ENCODE measurements around the gene TAGLN3.
"Not testable (repeated sequence)": the region's sequence is repeated elsewhere in the genome, so short reads cannot be mapped to it uniquely, and the experiment has no call there.

The TAGLN3 gene

GRCh38 chr3:112010636-112011035, 11.9 kb downstream of the TAGLN3 start:
- DNase-seq (ENCODE audit: low spot score): no peak

DNA sequence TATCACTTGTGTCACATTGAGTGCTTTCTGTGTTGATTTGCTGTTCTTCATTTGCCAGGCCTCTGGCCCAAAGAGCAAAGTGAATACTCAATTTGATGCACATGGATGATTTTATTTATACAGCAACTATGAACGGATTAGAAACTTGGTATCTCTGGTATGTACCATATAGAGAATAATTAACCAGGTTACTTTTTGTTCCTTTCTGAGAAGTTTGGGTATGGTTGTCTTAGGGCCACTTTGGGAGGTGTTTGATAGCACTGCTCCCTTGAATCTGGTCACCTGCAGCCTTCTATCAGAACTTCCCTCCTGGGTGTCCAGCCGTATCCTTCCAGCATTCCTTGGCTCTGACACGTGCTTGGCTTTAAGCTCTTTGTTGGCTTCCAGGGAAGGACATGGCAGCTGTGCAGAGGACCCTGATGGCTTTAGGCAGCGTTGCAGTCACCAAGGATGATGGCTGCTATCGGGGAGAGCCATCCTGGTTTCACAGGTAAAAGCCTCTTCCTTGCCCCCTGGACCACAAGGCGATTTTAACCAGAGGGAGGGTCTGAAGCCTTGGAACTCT, 12.7 kb downstream of the TAGLN3 start:
- no peak for DNase-seq (ENCODE audit: low spot score)

DNA sequence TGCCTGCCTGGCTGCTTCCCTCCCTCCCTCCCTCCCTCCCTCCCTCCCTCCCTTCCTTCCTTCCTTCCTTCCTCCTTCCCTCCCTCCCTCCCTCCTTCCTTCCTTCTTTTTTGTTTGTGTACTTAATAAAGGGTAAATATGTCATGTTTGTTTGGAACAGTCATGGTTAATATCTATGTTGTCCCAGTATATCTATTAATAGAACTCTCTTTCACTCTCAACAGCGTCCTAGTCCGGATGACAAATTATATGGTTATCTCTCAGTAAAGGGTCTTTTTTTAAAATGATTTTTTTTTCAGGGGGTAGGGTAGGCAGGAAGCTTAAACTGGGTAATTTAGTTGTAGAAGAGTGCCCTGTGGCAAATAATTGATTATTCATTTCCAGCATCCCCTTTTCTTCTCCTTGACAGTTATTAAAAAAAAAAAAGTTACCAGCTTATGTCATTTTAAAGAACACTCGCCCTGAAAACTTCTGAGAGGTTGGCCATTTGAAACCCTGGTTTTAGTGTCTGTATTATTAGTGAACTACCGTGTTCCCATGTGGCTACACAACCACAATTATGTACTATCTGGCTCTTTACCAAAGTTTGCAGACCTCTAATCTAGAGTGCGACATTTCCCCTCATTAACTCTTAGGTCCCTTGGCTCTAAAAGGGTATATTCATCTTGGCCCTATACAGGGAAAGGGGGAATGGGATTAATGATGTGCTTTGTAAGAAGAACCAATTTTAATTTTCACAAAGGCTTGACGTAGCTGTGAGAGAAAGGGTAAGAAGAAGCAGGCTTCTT, 13.7 kb downstream of the TAGLN3 start:
- DNase-seq (ENCODE audit: low spot score): no peak

DNA sequence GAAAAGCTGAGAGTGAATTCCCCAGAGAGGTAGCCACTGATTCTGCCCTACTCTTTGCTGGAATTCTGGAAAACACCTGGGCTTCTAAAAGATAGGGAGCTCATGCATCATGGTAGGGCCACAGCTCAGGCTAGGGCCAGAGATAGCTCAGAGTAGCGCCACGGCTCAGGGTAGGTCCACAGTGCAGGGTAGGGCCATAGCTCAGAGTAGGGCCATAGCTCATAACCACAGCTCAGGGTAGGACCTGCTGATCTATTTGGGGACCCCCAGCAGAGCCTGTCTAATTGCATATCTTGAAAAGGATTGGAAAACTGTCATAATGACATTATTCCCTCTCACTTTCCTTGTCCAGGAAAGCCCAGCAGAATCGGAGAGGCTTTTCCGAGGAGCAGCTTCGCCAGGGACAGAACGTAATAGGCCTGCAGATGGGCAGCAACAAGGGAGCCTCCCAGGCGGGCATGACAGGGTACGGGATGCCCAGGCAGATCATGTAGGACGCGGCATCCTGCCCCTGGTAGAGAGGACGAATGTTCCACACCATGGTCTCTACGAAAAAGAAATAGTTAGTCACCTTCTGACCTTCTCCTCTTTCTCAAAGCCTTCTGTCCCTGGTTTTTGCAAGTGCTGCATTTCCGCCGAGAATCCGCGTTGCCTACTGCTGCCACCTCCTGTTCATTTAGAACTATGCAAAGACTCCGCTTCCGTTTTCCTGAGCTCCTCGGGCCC, 14.5 kb downstream of the TAGLN3 start:
- peak; percentile 30 for DNase-seq (ENCODE audit: low spot score)

GRCh38 chr3:112013784-112014143, 15.0 kb downstream of the TAGLN3 start:
- DNase-seq (ENCODE audit: low spot score): no peak

DNA sequence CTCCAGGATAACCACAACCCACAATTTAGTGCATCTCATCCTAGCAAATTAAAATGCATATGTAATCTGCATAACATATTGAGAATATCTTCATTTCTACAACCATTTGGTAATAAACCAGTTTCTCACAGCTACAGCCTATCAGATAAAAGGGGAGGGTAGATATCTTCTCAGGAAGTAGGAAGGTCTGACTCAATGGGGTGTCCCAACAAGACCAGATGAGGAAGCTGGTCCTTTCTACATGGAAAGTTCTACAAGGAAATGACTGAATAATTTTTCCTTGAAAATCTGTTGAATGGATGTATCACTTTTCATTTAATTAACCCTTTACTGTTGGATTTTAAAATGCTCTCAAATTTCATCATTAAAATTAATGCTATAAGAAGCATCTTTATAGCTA, 18.4 kb downstream of the TAGLN3 start:
- no peak for DNase-seq (ENCODE audit: low spot score)

GRCh38 chr3:112018712-112019111, 20.0 kb downstream of the TAGLN3 start:
- DNase-seq (ENCODE audit: low spot score): no peak

GRCh38 chr3:112019716-112020115, 21.0 kb downstream of the TAGLN3 start:
- DNase-seq (ENCODE audit: low spot score): no peak

DNA sequence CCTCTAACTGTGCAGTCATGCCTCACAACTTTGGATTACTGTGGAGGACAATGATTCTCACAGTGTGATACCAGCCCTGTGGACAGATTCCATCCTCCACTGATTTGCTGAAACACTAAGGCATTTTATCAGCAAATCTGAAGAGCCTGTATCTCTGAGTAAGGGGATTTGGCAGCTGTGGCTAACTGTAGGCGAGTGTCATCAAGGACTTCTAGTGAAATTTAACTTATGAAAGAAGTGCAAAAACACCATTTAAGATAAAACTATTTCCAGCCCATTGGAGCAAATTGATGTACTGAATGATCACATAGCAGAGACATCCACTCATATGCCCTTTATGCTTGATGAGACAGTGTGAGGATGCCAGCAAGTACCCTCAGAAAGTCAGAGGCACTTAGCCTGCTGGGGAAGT, 22.0 kb downstream of the TAGLN3 start:
- DNase-seq (ENCODE audit: low spot score): no peak

DNA sequence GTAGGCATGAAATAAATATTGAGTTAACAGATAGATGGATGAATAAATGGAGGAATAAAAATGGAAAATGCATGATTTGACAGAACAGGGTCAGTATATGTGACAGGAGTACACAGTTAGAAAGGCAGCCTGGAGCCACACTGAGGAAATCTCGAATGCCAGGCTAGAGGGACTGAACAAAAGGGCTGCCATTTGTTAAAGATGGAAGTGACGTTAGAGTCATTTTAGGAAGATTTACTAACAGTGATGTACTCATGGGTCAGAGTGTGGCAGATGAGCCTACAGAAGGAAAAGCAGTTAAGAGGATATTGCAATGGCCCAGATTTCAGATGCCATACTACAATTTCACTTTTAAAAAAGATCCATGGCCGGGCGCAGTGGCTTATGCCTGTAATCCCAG, 28.4 kb downstream of the TAGLN3 start:
- DNase-seq (ENCODE audit: low spot score): no peak

GRCh38 chr3:112027826-112028225, 29.1 kb downstream of the TAGLN3 start:
- no peak for DNase-seq (ENCODE audit: low spot score)

DNA sequence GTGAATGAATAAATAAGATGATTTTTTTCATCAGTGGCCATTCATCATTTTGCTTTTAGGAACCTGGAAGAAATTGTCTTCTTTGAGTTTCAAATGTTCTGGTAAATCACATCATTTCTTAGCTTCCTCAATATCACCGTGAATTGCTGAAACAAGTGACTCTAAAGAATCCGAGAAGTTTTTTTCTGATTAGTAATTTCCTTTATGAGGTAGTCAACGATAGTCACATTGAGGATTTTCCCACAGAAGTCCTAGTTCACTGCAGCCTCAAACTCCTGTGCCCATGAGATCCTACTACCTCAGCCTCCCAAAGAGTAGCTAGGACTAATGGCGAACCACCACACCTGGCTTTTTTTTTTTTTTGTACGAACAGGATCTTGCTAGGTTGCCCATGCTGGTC, 32.2 kb downstream of the TAGLN3 start:
- DNase-seq (ENCODE audit: low spot score): no peak

GRCh38 chr3:112032098-112032731, 33.5 kb downstream of the TAGLN3 start:
- no peak for DNase-seq (ENCODE audit: low spot score)

- no peak for DNase-seq (ENCODE audit: low spot score)
Observed at GRCh38 chr3:112034436-112034835, 35.7 kb downstream of the TAGLN3 start, which contains the start of gene TMPRSS7. TMPRSS7 (plus strand) TSS chr3:112034736; CDS start chr3:112034846, 110 bp downstream.

- DNase-seq (ENCODE audit: low spot score): no peak
Observed at GRCh38 chr3:112035241-112035640, 36.5 kb downstream of the TAGLN3 start.

GRCh38 chr3:112037194-112037593, 38.5 kb downstream of the TAGLN3 start:
- not testable (repeated sequence) for DNase-seq (ENCODE audit: low spot score)

- no peak for DNase-seq (ENCODE audit: low spot score)
Observed at GRCh38 chr3:112038863-112039262, 40.1 kb downstream of the TAGLN3 start.

DNA sequence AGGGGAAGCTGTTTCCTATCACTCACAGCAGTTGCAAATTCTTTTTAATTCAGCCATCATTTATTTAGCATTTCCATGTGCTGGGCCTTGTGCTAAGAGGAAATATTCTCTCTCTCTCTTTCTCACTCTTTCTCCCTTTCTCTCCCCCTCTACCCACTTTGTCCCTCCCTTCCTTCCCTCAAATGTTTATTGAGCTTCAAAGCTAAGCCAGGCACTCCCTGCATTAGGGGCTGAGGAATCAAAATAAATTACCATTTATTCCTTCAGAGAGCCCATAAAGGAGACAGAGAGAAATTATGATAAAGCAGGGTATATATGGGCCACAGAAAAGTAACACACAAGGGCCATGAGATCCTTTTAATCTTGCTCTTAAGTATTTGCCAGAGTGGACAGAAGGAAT, 42.6 kb downstream of the TAGLN3 start:
- no peak for DNase-seq (ENCODE audit: low spot score)

DNA sequence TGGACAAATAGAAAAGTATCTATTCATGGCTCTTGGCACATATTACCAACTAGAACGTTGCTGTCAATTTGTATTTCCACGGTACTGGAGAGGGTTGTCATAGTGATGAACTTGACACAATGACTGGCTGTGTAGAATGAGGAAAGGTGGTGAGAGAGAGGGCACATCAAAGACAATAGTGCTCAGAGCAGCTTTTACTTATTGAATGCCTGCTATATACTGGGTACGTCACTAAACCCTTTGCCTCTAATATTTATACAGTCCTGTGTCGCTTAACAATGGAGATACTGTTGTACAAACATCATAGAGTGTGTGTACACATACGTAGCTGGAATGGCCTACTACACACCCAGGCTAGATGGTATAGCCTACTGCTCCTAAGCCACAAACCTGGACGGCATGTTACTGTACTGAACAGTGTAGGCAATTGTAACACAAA, 44.1 kb downstream of the TAGLN3 start:
- no peak for DNase-seq (ENCODE audit: low spot score)

GRCh38 chr3:112043621-112044201, 45.0 kb downstream of the TAGLN3 start:
- peak; percentile 84 for DNase-seq (ENCODE audit: low spot score)

- no peak for DNase-seq (ENCODE audit: low spot score)
Observed at GRCh38 chr3:112046599-112046998, 47.9 kb downstream of the TAGLN3 start.

GRCh38 chr3:112047264-112047663, 48.5 kb downstream of the TAGLN3 start:
- DNase-seq (ENCODE audit: low spot score): no peak

Data from LoVo (cell line).